Measurements from ENCODE around the gene DALRD3.
A peak's percentile ranks its signal among the peaks of the same experiment; 100 is the strongest.

The DALRD3 gene

GRCh38 chr3:49028673-49029562 lies 10.5 kb upstream of the DALRD3 start, which contains the start of gene IMPDH2:
IMPDH2 (minus strand) TSS chr3:49029398; CDS start chr3:49029350, 48 bp downstream.
- Histone ChIP-seq H3K4me1 (ENCODE audit: control insufficient read depth, insufficient read depth, low read length) (peaks cover 37% of the 10 kb centered on the region), H3K9me3 (replicated peaks; ENCODE audit: low read length) (no peaks in the 10 kb centered on the region), H3K4me2 (ENCODE audit: low read length) (peak within 1 kb of the TSS; percentile 95), H3K9ac (ENCODE audit: low read depth, low read length) (peak within 1 kb of the TSS; percentile 90), H3K4me3 (ENCODE audit: low read length) (peak within 1 kb of the TSS; percentile 78), H3K36me3 (ENCODE audit: insufficient read depth, low read length) (peaks cover 76% of the 10 kb centered on the region), H3K27me3 (ENCODE audit: control insufficient read depth, insufficient read depth, low read length) (no peaks in the 10 kb centered on the region)

GRCh38 chr3:49028298-49028672 lies 9.9 kb upstream of the DALRD3 start:
- peaks cover 78% of the 10 kb centered on the region for H3K36me3 ChIP-seq (ENCODE audit: insufficient read depth, low read length)
- peak overlapping the region; percentile 90 for H3K9ac ChIP-seq (ENCODE audit: low read depth, low read length)
- peaks cover 39% of the 10 kb centered on the region for H3K4me1 ChIP-seq (ENCODE audit: control insufficient read depth, insufficient read depth, low read length)

GRCh38 chr3:49027634-49028033 lies 9.3 kb upstream of the DALRD3 start:
- no peak overlapping the region for H3K4me3 ChIP-seq (ENCODE audit: low read length)
- H3K4me1 ChIP-seq (ENCODE audit: control insufficient read depth, insufficient read depth, low read length): peaks cover 40% of the 10 kb centered on the region
- H3K36me3 ChIP-seq (ENCODE audit: insufficient read depth, low read length): peaks cover 78% of the 10 kb centered on the region
- no peaks in the 10 kb centered on the region for H3K9me3 ChIP-seq (replicated peaks; ENCODE audit: low read length)
- H3K4me2 ChIP-seq (ENCODE audit: low read length): peak overlapping the region; percentile 95
- H3K9ac ChIP-seq (ENCODE audit: low read depth, low read length): no peak overlapping the region
- H3K27me3 ChIP-seq (ENCODE audit: control insufficient read depth, insufficient read depth, low read length): no peaks in the 10 kb centered on the region

More at GRCh38 chr3:49028298-49028672, 9.9 kb upstream of the DALRD3 start:
- no peaks in the 10 kb centered on the region for H3K9me3 ChIP-seq (replicated peaks; ENCODE audit: low read length)
- peak overlapping the region; percentile 78 for H3K4me3 ChIP-seq (ENCODE audit: low read length)
- peak overlapping the region; percentile 95 for H3K4me2 ChIP-seq (ENCODE audit: low read length)
- no peaks in the 10 kb centered on the region for H3K27me3 ChIP-seq (ENCODE audit: control insufficient read depth, insufficient read depth, low read length)

- no peaks in the 10 kb centered on the region for H3K9me3 ChIP-seq (replicated peaks; ENCODE audit: low read length)
- H3K4me3 ChIP-seq (ENCODE audit: low read length): no peak overlapping the region
- no peak overlapping the region for H3K4me2 ChIP-seq (ENCODE audit: low read length)
- no peaks in the 10 kb centered on the region for H3K27me3 ChIP-seq (ENCODE audit: control insufficient read depth, insufficient read depth, low read length)
- H3K4me1 ChIP-seq (ENCODE audit: control insufficient read depth, insufficient read depth, low read length): peaks cover 41% of the 10 kb centered on the region
- H3K9ac ChIP-seq (ENCODE audit: low read depth, low read length): no peak overlapping the region
- peaks cover 69% of the 10 kb centered on the region for H3K36me3 ChIP-seq (ENCODE audit: insufficient read depth, low read length)
These were observed 8.2 kb upstream of the DALRD3 start for GRCh38 chr3:49026536-49026935.

GRCh38 chr3:49025793-49026520 lies 7.6 kb upstream of the DALRD3 start:
- H3K36me3 ChIP-seq (ENCODE audit: insufficient read depth, low read length): peaks cover 64% of the 10 kb centered on the region
- no peaks in the 10 kb centered on the region for H3K27me3 ChIP-seq (ENCODE audit: control insufficient read depth, insufficient read depth, low read length)
- no peak overlapping the region for H3K4me3 ChIP-seq (ENCODE audit: low read length)

GRCh38 chr3:49025005-49025792 lies 6.8 kb upstream of the DALRD3 start:
- H3K36me3 ChIP-seq (ENCODE audit: insufficient read depth, low read length): peaks cover 58% of the 10 kb centered on the region
- H3K9ac ChIP-seq (ENCODE audit: low read depth, low read length): no peak overlapping the region
- H3K4me3 ChIP-seq (ENCODE audit: low read length): no peak overlapping the region
- peaks cover 43% of the 10 kb centered on the region for H3K4me1 ChIP-seq (ENCODE audit: control insufficient read depth, insufficient read depth, low read length)
- no peak overlapping the region for H3K4me2 ChIP-seq (ENCODE audit: low read length)
- no peaks in the 10 kb centered on the region for H3K27me3 ChIP-seq (ENCODE audit: control insufficient read depth, insufficient read depth, low read length)
- H3K9me3 ChIP-seq (replicated peaks; ENCODE audit: low read length): no peaks in the 10 kb centered on the region

More at GRCh38 chr3:49025793-49026520, 7.6 kb upstream of the DALRD3 start:
- Histone ChIP-seq H3K4me2 (ENCODE audit: low read length) (no peak overlapping the region), H3K9ac (ENCODE audit: low read depth, low read length) (no peak overlapping the region), H3K4me1 (ENCODE audit: control insufficient read depth, insufficient read depth, low read length) (peaks cover 41% of the 10 kb centered on the region), H3K9me3 (replicated peaks; ENCODE audit: low read length) (no peaks in the 10 kb centered on the region)

GRCh38 chr3:49024449-49024848 lies 6.1 kb upstream of the DALRD3 start:
- Histone ChIP-seq H3K9ac (ENCODE audit: low read depth, low read length) (no peak overlapping the region), H3K4me1 (ENCODE audit: control insufficient read depth, insufficient read depth, low read length) (peaks cover 48% of the 10 kb centered on the region), H3K36me3 (ENCODE audit: insufficient read depth, low read length) (peaks cover 53% of the 10 kb centered on the region), H3K9me3 (replicated peaks; ENCODE audit: low read length) (no peaks in the 10 kb centered on the region), H3K27me3 (ENCODE audit: control insufficient read depth, insufficient read depth, low read length) (no peaks in the 10 kb centered on the region), H3K4me2 (ENCODE audit: low read length) (no peak overlapping the region), H3K4me3 (ENCODE audit: low read length) (no peak overlapping the region)

GRCh38 chr3:49023775-49024174 lies 5.4 kb upstream of the DALRD3 start:
- no peak overlapping the region for H3K4me3 ChIP-seq (ENCODE audit: low read length)
- H3K4me1 ChIP-seq (ENCODE audit: control insufficient read depth, insufficient read depth, low read length): peaks cover 46% of the 10 kb centered on the region
- H3K36me3 ChIP-seq (ENCODE audit: insufficient read depth, low read length): peaks cover 53% of the 10 kb centered on the region
- no peaks in the 10 kb centered on the region for H3K9me3 ChIP-seq (replicated peaks; ENCODE audit: low read length)
- no peak overlapping the region for H3K9ac ChIP-seq (ENCODE audit: low read depth, low read length)
- no peaks in the 10 kb centered on the region for H3K27me3 ChIP-seq (ENCODE audit: control insufficient read depth, insufficient read depth, low read length)
- H3K4me2 ChIP-seq (ENCODE audit: low read length): no peak overlapping the region

GRCh38 chr3:49022688-49023171 lies 4.3 kb upstream of the DALRD3 start:
- H3K4me3 ChIP-seq (ENCODE audit: low read length): peak overlapping the region; percentile 95
- H3K9ac ChIP-seq (ENCODE audit: low read depth, low read length): peak overlapping the region; percentile 97
- peaks cover 51% of the 10 kb centered on the region for H3K36me3 ChIP-seq (ENCODE audit: insufficient read depth, low read length)
- peak overlapping the region; percentile 97 for H3K4me2 ChIP-seq (ENCODE audit: low read length)
- H3K9me3 ChIP-seq (replicated peaks; ENCODE audit: low read length): no peaks in the 10 kb centered on the region
- peaks cover 40% of the 10 kb centered on the region for H3K4me1 ChIP-seq (ENCODE audit: control insufficient read depth, insufficient read depth, low read length)
- no peaks in the 10 kb centered on the region for H3K27me3 ChIP-seq (ENCODE audit: control insufficient read depth, insufficient read depth, low read length)

GRCh38 chr3:49021813-49022687 lies 3.7 kb upstream of the DALRD3 start, which contains the start of gene NDUFAF3:
NDUFAF3 (plus strand) TSS chr3:49022121; CDS start chr3:49022145, 24 bp downstream.
- peaks cover 41% of the 10 kb centered on the region for H3K4me1 ChIP-seq (ENCODE audit: control insufficient read depth, insufficient read depth, low read length)
- peak within 1 kb of the TSS; percentile 95 for H3K4me3 ChIP-seq (ENCODE audit: low read length)
- H3K9me3 ChIP-seq (replicated peaks; ENCODE audit: low read length): no peaks in the 10 kb centered on the region

More at GRCh38 chr3:49021813-49022687, 3.7 kb upstream of the DALRD3 start, which contains the start of gene NDUFAF3:
- Histone ChIP-seq H3K9ac (ENCODE audit: low read depth, low read length) (peak within 1 kb of the TSS; percentile 97), H3K27me3 (ENCODE audit: control insufficient read depth, insufficient read depth, low read length) (no peaks in the 10 kb centered on the region), H3K36me3 (ENCODE audit: insufficient read depth, low read length) (peaks cover 44% of the 10 kb centered on the region), H3K4me2 (ENCODE audit: low read length) (peak within 1 kb of the TSS; percentile 97)
